Fibroblast of villous mesenchyme (primary cell): Measurements from ENCODE around the gene MYH9. TPM values are rescaled to one million over a fixed set of nuclear protein-coding genes. Genes with fewer than 3 reads are reported as not detected.

Experiments used
- DNase-seq: peaks from one replicate; pipeline ENCODE4 v3.0.0-alpha.2; 2010; ENCODE audit warnings: low read depth
- H3K4me3 ChIP-seq: 2 replicates; pipeline ENCODE4 v1.5.1; 2011; ENCODE audit warnings: low read depth, mild to moderate bottlenecking, low read length
- CTCF ChIP-seq: IDR thresholded peaks from 2 replicates; pipeline ENCODE4 v1.5.1; 2012; ENCODE audit warnings: low read depth, mild to moderate bottlenecking, low read length; ENCODE audit not compliant: insufficient read depth
- total RNA-seq: library from RNA; depleted of rRNA; stranded (reverse); fragments of >200 nt; gene quantifications from 2 replicates; pipeline ENCODE4 v1.2.3, GENCODE V29; 2012

MYH9 gene
- total RNA-seq, 1 donor = 1,420 TPM

GRCh38 chr22:36409056-36409455, 21.3 kb upstream of the MYH9 start:
- no peak for TF ChIP-seq CTCF
- no peak overlapping the region for H3K4me3 ChIP-seq
- no peak for DNase-seq

GRCh38 chr22:36406721-36407120, 19.0 kb upstream of the MYH9 start:
- no peak for DNase-seq

DNA sequence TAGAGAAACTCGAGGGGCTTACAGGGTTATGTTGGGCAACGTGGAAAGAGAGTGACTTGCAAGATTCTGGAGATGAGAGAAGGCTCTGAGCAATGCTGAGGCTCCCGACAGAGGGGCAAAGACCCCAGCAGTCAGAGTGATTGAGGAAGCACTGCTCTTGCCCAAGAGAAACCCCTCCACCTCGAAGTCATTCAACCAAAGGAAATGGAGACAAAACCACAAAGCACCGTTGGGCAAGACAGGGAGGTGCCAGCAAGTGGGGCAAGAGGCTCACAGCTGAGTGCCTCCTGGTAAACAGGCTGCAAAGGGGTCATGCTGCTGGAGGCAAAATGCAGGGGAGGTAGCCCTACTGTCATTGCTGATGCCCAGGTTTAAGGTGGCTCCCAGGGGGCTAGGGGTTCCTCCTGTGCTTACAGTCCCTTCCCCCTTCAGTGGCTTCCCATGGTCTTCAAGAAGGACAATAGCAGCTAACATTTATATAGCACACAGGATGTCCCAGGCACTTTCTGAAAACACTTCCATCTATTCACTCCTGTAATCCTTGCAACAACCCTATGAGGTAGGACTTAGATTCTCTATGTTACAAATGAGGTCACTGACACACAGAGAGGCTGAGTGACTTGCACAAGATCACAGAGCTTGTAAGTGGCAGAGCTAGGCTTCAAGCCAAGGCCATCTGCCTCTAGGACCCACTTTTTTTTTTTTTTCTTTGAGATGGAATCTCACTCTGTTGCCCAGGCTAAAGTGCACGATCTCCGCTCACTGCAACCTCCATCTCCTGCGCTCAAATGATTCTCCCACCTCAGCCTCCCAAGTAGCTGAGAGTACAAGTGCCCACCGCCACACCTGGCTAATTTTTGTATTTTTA, 18.1 kb upstream of the MYH9 start:
- DNase-seq = peak; percentile 66
- peak; percentile 8 for TF ChIP-seq CTCF

More at GRCh38 chr22:36406721-36407120, 19.0 kb upstream of the MYH9 start:
- no peak for TF ChIP-seq CTCF
- no peak overlapping the region for H3K4me3 ChIP-seq

DNA sequence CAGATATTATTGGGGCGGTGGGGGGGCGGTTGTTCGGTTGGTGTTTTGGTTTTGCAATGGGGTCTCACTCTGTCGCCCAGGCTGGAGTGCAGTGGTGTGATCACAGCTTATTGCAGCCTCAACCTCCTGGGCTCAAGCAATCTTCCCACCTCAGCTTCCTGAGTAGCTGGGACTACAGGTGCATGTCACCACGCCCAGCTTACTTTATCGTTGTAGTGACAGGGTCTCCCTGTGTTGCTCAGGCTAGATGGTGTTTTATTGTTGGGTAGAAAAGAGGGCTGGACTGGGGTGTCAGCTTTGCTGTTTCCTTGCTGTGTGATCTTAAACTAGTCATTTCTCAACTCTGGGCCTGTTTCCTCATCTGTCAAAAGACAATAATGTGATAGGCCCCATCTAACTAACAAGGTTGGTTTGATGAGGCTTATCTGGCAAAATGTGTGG, 17.5 kb upstream of the MYH9 start:
- DNase-seq = no peak
- no peak overlapping the region for H3K4me3 ChIP-seq
- no peak for TF ChIP-seq CTCF

More for the DNA sequence above, 18.1 kb upstream of the MYH9 start:
- no peak overlapping the region for H3K4me3 ChIP-seq

DNA sequence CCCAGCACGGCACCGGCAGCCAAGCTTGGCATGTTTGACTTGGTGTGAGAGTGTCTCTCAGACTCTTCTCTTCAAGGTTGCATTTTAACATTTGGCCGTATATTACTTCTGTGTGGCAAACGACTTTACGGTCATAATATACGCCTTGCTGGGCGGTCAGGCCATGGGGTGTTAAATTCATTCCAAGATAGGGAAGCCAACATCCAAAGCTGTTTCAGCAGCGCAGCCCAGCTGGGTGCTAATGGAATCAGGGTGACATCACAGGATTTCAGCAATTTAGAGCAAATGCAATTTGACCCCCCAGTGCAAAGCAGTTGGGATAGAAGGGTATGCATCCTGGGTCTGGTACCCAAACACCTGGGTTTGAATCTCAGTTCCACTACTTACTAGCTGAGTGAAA, 16.7 kb upstream of the MYH9 start:
- no peak for DNase-seq
- no peak for TF ChIP-seq CTCF
- H3K4me3 ChIP-seq = no peak overlapping the region

DNA sequence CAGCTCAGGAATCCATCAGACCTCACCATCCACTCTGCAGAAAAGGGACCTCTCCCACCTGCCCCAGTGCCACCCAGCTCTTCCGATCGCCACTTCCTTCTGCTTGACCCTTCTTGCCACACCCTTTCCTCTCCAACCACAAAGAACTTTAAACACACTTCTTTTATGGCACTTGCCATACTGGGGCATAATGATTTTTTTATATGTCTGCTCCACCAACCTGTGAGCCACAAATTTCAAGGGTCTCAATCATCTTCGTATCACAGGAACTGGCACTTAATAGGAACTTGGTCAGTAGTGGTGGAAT, 11.7 kb upstream of the MYH9 start:
- no peak for TF ChIP-seq CTCF
- DNase-seq = no peak
- no peak overlapping the region for H3K4me3 ChIP-seq
